Measurements from ENCODE around the gene ADCY5.

ADCY5 gene

GRCh38 chr3:123458255-123458654, 9.4 kb upstream of the ADCY5 start:
- DNase-seq (ENCODE audit: low read depth): no peak

GRCh38 chr3:123457841-123458240, 9.0 kb upstream of the ADCY5 start:
- DNase-seq (ENCODE audit: low read depth): no peak

- no peak for DNase-seq (ENCODE audit: low read depth)
These were observed 4.8 kb upstream of the ADCY5 start for GRCh38 chr3:123453675-123454074.

GRCh38 chr3:123451186-123451585, 2.3 kb upstream of the ADCY5 start:
- no peak for DNase-seq (ENCODE audit: low read depth)

GRCh38 chr3:123449997-123450604, 1.2 kb upstream of the ADCY5 start:
- DNase-seq (ENCODE audit: low read depth): no peak

- DNase-seq (ENCODE audit: low read depth): peak; percentile 28
These were observed 459 bp upstream of the ADCY5 start for GRCh38 chr3:123449102-123449996.

GRCh38 chr3:123447749-123448517, 957 bp downstream of the ADCY5 start:
- DNase-seq (ENCODE audit: low read depth): no peak

- no peak for DNase-seq (ENCODE audit: low read depth)
These were observed 1.5 kb downstream of the ADCY5 start for GRCh38 chr3:123447416-123447748.

GRCh38 chr3:123446610-123447109, 2.2 kb downstream of the ADCY5 start:
- DNase-seq (ENCODE audit: low read depth): no peak

GRCh38 chr3:123446210-123446609, 2.7 kb downstream of the ADCY5 start:
- no peak for DNase-seq (ENCODE audit: low read depth)

GRCh38 chr3:123445702-123446101, 3.2 kb downstream of the ADCY5 start:
- no peak for DNase-seq (ENCODE audit: low read depth)

GRCh38 chr3:123444744-123445143, 4.1 kb downstream of the ADCY5 start:
- no peak for DNase-seq (ENCODE audit: low read depth)

GRCh38 chr3:123444023-123444422, 4.9 kb downstream of the ADCY5 start:
- DNase-seq (ENCODE audit: low read depth): no peak

- no peak for DNase-seq (ENCODE audit: low read depth)
These were observed 6.0 kb downstream of the ADCY5 start for GRCh38 chr3:123442908-123443307.

- no peak for DNase-seq (ENCODE audit: low read depth)
These were observed 6.8 kb downstream of the ADCY5 start for GRCh38 chr3:123442125-123442524.

GRCh38 chr3:123439806-123440580, 8.9 kb downstream of the ADCY5 start:
- no peak for DNase-seq (ENCODE audit: low read depth)

- DNase-seq (ENCODE audit: low read depth): no peak
These were observed 15.9 kb downstream of the ADCY5 start for GRCh38 chr3:123432832-123433523.

- peak; percentile 13 for DNase-seq (ENCODE audit: low read depth)
These were observed 17.1 kb downstream of the ADCY5 start for GRCh38 chr3:123431658-123432324.

- DNase-seq (ENCODE audit: low read depth): no peak
These were observed 17.8 kb downstream of the ADCY5 start for GRCh38 chr3:123431007-123431657.

GRCh38 chr3:123430266-123430665, 18.6 kb downstream of the ADCY5 start:
- DNase-seq (ENCODE audit: low read depth): no peak

Measured in ELR (cell line).